Heart right ventricle (tissue), 16 donors: ENCODE results near the gene TRIM50. TPM values are rescaled to one million over a fixed set of nuclear protein-coding genes. Genes with fewer than 3 reads are reported as not detected.

ENCODE experiments used
- ATAC-seq, 8 donors: fragments of 200-7000 bp; cut with Tn5 transposase; one replicate each; pipeline ENCODE4 v1.9.1; 2020; ENCODE audit warnings: mild to moderate bottlenecking in 8 of 8, moderate library complexity in 8 of 8, moderate number of reproducible peaks in 1 of 8
- DNase-seq, 2 donors: peaks; one replicate each; pipeline ENCODE4 v3.0.0-alpha.2; 2020
- H3K27ac ChIP-seq, 10 donors: fragments of 200-600 bp; sonication (generic) in 2 of 10; one replicate each; pipeline versions ENCODE4 v1.5.0 to v1.8.0; 2020 to 2022; ENCODE audit warnings: mild to moderate bottlenecking in 3 of 10
- H3K27me3 ChIP-seq, 7 donors: fragments of 200-600 bp; one replicate each; pipeline ENCODE4 v1.8.0; 2021 to 2022; ENCODE audit warnings: mild to moderate bottlenecking in 2 of 7
- H3K36me3 ChIP-seq, 9 donors: fragments of 200-600 bp; sonication (generic) in 1 of 9; one replicate each; pipeline versions ENCODE4 v1.5.0 to v1.8.0; 2020 to 2022; ENCODE audit warnings: mild to moderate bottlenecking in 2 of 9
- H3K4me1 ChIP-seq, 9 donors: fragments of 200-600 bp; sonication (generic) in 1 of 9; one replicate each; pipeline versions ENCODE4 v1.5.0 to v1.8.0; 2020 to 2022; ENCODE audit warnings: mild to moderate bottlenecking in 4 of 9
- H3K4me3 ChIP-seq, 10 donors: fragments of 200-600 bp; sonication (generic) in 2 of 10; one replicate each; pipeline versions ENCODE4 v1.5.0 to v1.8.0; 2020 to 2022; ENCODE audit warnings: mild to moderate bottlenecking in 7 of 10, moderate library complexity in 2 of 10
- H3K9me3 ChIP-seq, 11 donors: fragments of 200-600 bp in 10 of 11; sonication (generic) in 2 of 11; one replicate each; pipeline versions ENCODE4 v1.5.0 to v1.8.0; 2013 to 2022; ENCODE audit warnings: mild to moderate bottlenecking in 2 of 11, control low read depth in 1 of 11, moderate library complexity in 1 of 11
- CTCF ChIP-seq, 9 donors: fragments of 200-600 bp; sonication (generic) in 2 of 9; IDR thresholded peaks; one replicate each; pipeline versions ENCODE4 v1.5.0 to v1.8.0; 2021 to 2022; ENCODE audit warnings: antibody characterized with exemption in 9 of 9, mild to moderate bottlenecking in 5 of 9, moderate library complexity in 1 of 9
- WGBS, 2 donors: extraction: QIAGEN DNeasy Blood & Tissue Kit; methylation state at CpG; one replicate each; pipeline ENCODE4 v1.1.7; 2013; ENCODE audit warnings: inconsistent platforms in 1 of 2; 5-methylcytosine and 5-hydroxymethylcytosine counted together
- intact Hi-C, 10 donors: fragments of 100-400 bp; cut with DNase I; formaldehyde crosslinking; loops; one replicate each; pipeline versions ENCODE4 v1.11.1 to v1.14.2; 2022
- polyA plus RNA-seq, 2 donors: library from polyadenylated mRNA; stranded (reverse); fragments of 200-250 nt; gene quantifications; one replicate each; pipeline ENCODE4 v1.2.3, GENCODE V29; 2013
- total RNA-seq, 10 donors: library from RNA; stranded (reverse); fragmentation: NEBNext Ultra II Directional in 3 of 10; extraction: Animal tissue kit (Norgen Biotek cat#: 25700) in 3 of 10; gene quantifications; one replicate each; pipeline versions ENCODE4 v1.2.1 to v1.2.4, GENCODE V29; 2021 to 2023
- donor health status: Arrhythmogenic right ventricular cardiomyopathy.
- donor health status: ischemic (EF 13 %, LVEDD 7.1; RV severe dilation, severe dysfunction).
- donor health status: healthy with polysubstance abuse.
- donor health status: DM: no; HTN: yes; CAD: no.
- donor health status: DM: no; HTN: no; CAD: no.
- donor health status: ischemic (EF 25% LVEDD 6.9; RV normal size, moderate dysfunction).
- donor health status: ischemic (EF 25% LVEDD 5.7; RV mildly dilated, moderate dysfunction).
- donor health status: healthy.
- donor health status: DM: yes; HTN: yes; CAD: no.
- donor health status: Ischemic cardiomyopathy.
- donor health status: ischemic (EF 35%, LVEDD 5.7; RV mildly dilated, moderate dysfunction).
- donor health status: nonischemic (EF 11% LVEDD 7.7; RV severe dilation, severe dysfunction).
- donor health status: DM: yes; HTN: yes; CAD: no.
- donor health status: PGD.
- donor health status: ischemic (EF 29% LVEDD 5.4; RV normal size, mild dysfunction).
- donor health status: nonischemic (EF 23%, LVEDD 6.1; RV moderate dilation, normal function).

Gene TRIM50
- total and polyA plus RNA-seq, 12 donors: 0.04 to 0.62 (median 0.24) TPM; not detected in 4

GRCh38 chr7:73353243-73353642 lies 25.4 kb upstream of the TRIM50 start:
- Histone ChIP-seq H3K27me3 (no peaks in the 10 kb centered on the region), H3K4me1 (peaks cover 0 to 12% (median 4%) of the 10 kb centered on the region in 9 donors), H3K9me3 (peaks cover 0 to 15% (median 0%) of the 10 kb centered on the region in 11 donors), H3K27ac (no peak overlapping the region), H3K4me3 (no peak overlapping the region), H3K36me3 (no peaks in the 10 kb centered on the region)
- no peak for TF ChIP-seq CTCF (IDR thresholded peaks at IDR 0.05)
- ATAC-seq: no peak
- intact Hi-C loops: no loop called here
- 63 to 72% methylated on average over 6 of the region's 6 CpGs for WGBS, 2 donors
- DNase-seq: no peak

GRCh38 chr7:73352784-73353183 lies 24.9 kb upstream of the TRIM50 start:
- ATAC-seq (no peak), DNase-seq (no peak)
- Histone ChIP-seq H3K27me3 (no peaks in the 10 kb centered on the region), H3K9me3 (peaks cover 0 to 15% (median 0%) of the 10 kb centered on the region in 11 donors), H3K27ac (no peak overlapping the region), H3K4me3 (no peak overlapping the region), H3K4me1 (peaks cover 0 to 7% (median 0%) of the 10 kb centered on the region in 9 donors), H3K36me3 (no peaks in the 10 kb centered on the region)
- intact Hi-C loops: no loop called here
- 95 to 96% methylated on average over 3 of the region's 3 CpGs for WGBS, 2 donors
- no peak for TF ChIP-seq CTCF (IDR thresholded peaks at IDR 0.05)

- no peaks in the 10 kb centered on the region for H3K36me3 ChIP-seq
- whole genome bisulfite sequencing, 2 donors: 46 to 48% methylated on average over 6 of the region's 6 CpGs
- DNase-seq: no peak
- intact Hi-C loops: no loop called here
- H3K4me3 ChIP-seq: no peak overlapping the region
- H3K27me3 ChIP-seq: peaks cover 0 to 3% (median 0%) of the 10 kb centered on the region in 7 donors
- H3K4me1 ChIP-seq: peaks cover 0 to 4% (median 0%) of the 10 kb centered on the region in 9 donors
- TF ChIP-seq CTCF (IDR thresholded peaks at IDR 0.05): no peak
- H3K27ac ChIP-seq: no peak overlapping the region
- peaks cover 0 to 15% (median 0%) of the 10 kb centered on the region in 11 donors for H3K9me3 ChIP-seq
- no peak for ATAC-seq
Observed at GRCh38 chr7:73351447-73352167, 23.7 kb upstream of the TRIM50 start.

GRCh38 chr7:73350306-73351068 lies 22.6 kb upstream of the TRIM50 start:
- Histone ChIP-seq H3K4me3 (no peak overlapping the region), H3K36me3 (no peaks in the 10 kb centered on the region), H3K27ac (no peak overlapping the region), H3K4me1 (peaks cover 0 to 4% (median 0%) of the 10 kb centered on the region in 9 donors), H3K27me3 (peaks cover 0 to 5% (median 0%) of the 10 kb centered on the region in 7 donors), H3K9me3 (peaks cover 0 to 15% (median 0%) of the 10 kb centered on the region in 11 donors)
- intact Hi-C loops: no loop called here
- no peak for ATAC-seq
- WGBS, 2 donors: 52 to 53% methylated on average over 12 of the region's 12 CpGs
- TF ChIP-seq CTCF (IDR thresholded peaks at IDR 0.05): no peak
- DNase-seq: no peak
